PFSK-1 (cell line): Measurements from ENCODE around the gene CYP4F12.

Experiments used
- FOXP2 ChIP-seq: optimal IDR thresholded peaks from 2 replicates; pipeline ENCODE3; 2011; ENCODE audit warnings: borderline replicate concordance, control low read depth, inconsistent platforms; ENCODE audit not compliant: insufficient read depth; ENCODE audit errors: extremely low read length, extremely low read depth
- POLR2AphosphoS5 ChIP-seq: IDR thresholded peaks from 2 replicates; pipeline ENCODE4 v1.6.1; 2012; ENCODE audit warnings: low read depth, mild to moderate bottlenecking, control low read depth, low read length, moderate library complexity
- REST ChIP-seq, 2 experiments: IDR thresholded peaks; 2 replicates each; pipeline versions ENCODE4 v1.6.1 to v1.8.0; 2011 to 2012; ENCODE audit warnings: low read depth in 2 of 2, low read length in 2 of 2, control low read depth in 1 of 2, inconsistent platforms in 1 of 2, mild to moderate bottlenecking in 1 of 2, moderate library complexity in 1 of 2; ENCODE audit not compliant: insufficient read depth in 1 of 2

GRCh38 chr19:15642807-15643206, 30.1 kb upstream of the CYP4F12 start:
- TF ChIP-seq POLR2AphosphoS5: no peak
- TF ChIP-seq FOXP2: no peak
- no peak for TF ChIP-seq REST (IDR thresholded peaks at IDR 0.05; ENCODE audit: insufficient read depth in 1 of 2, low read depth in 2 of 2, low read length in 2 of 2)
